Peyer's patch (tissue), 4 donors: Measurements from ENCODE around the gene FBXW9.

ENCODE experiments used
- CTCF ChIP-seq, 6 experiments: fragments of 450-650 bp in 4 of 6; fragments of 200-600 bp in 2 of 6; sonication (generic) in 1 of 6; IDR thresholded peaks; one replicate each; pipeline ENCODE4 v1.5.1; 2017 to 2019; ENCODE audit warnings: antibody characterized with exemption in 6 of 6, mild to moderate bottlenecking in 3 of 6, moderate library complexity in 1 of 6
- POLR2A ChIP-seq, 2 donors: fragments of 450-650 bp; IDR thresholded peaks; one replicate each; pipeline ENCODE4 v1.5.1; 2017; ENCODE audit warnings: antibody characterized with exemption in 2 of 2, mild to moderate bottlenecking in 2 of 2, moderate library complexity in 2 of 2

GRCh38 chr19:12737835-12738351 lies 41.5 kb upstream of the FBXW9 start:
- TF ChIP-seq CTCF (IDR thresholded peaks at IDR 0.05) (no peak), POLR2A (IDR thresholded peaks at IDR 0.05) (no peak)
